SK-N-SH treated with all-trans-retinoic acid at 6 μM for 48 hours (cell line): ENCODE results near the gene CTNNA3.

ENCODE experiments used
- ARNTL ChIP-seq: fragments of 450-650 bp; formaldehyde crosslinking; IDR thresholded peaks from 2 replicates; pipeline ENCODE4 v1.5.0; 2020; ENCODE audit warnings: low read depth, mild to moderate bottlenecking, moderate library complexity, borderline replicate concordance
- BACH2 ChIP-seq: fragments of 250-450 bp; sonication (Bioruptor Pico); IDR thresholded peaks from 2 replicates; pipeline ENCODE4 v1.9.0; 2021; ENCODE audit warnings: mild to moderate bottlenecking, borderline replicate concordance
- CREB5 ChIP-seq: fragments of 250-450 bp; sonication (Bioruptor Pico); IDR thresholded peaks from 2 replicates; pipeline ENCODE4 v1.5.1; 2020; ENCODE audit warnings: low read depth, mild to moderate bottlenecking, moderate library complexity
- GLIS3 ChIP-seq: fragments of 250-450 bp; sonication (Bioruptor Pico); IDR thresholded peaks from 2 replicates; pipeline ENCODE4 v1.5.0; 2020; ENCODE audit warnings: mild to moderate bottlenecking, moderate library complexity
- PATZ1 ChIP-seq: fragments of 250-450 bp; sonication (Bioruptor Pico); IDR thresholded peaks from 2 replicates; pipeline ENCODE4 v1.8.0; 2020; ENCODE audit warnings: mild to moderate bottlenecking, moderate library complexity, borderline replicate concordance
- RARB ChIP-seq: fragments of 250-450 bp; sonication (Bioruptor Pico); IDR thresholded peaks from 2 replicates; pipeline ENCODE4 v1.8.0; 2021; ENCODE audit warnings: mild to moderate bottlenecking, moderate library complexity
- SNAI2 ChIP-seq: fragments of 250-450 bp; sonication (Bioruptor Pico); IDR thresholded peaks from 2 replicates; pipeline ENCODE4 v1.5.0; 2020; ENCODE audit warnings: mild to moderate bottlenecking, moderate library complexity
- TOX ChIP-seq: fragments of 250-450 bp; sonication (Bioruptor Pico); IDR thresholded peaks from 2 replicates; pipeline ENCODE4 v1.8.0; 2021; ENCODE audit warnings: mild to moderate bottlenecking, moderate library complexity, borderline replicate concordance
- ZNF8 ChIP-seq: fragments of 450-650 bp; formaldehyde crosslinking; IDR thresholded peaks from 2 replicates; pipeline ENCODE4 v1.5.0; 2020; ENCODE audit warnings: mild to moderate bottlenecking, moderate library complexity
- TF ChIP-seq, protein P1 (sequence below): fragments of 250-450 bp; sonication (Bioruptor Pico); IDR thresholded peaks from 2 replicates; pipeline ENCODE4 v1.5.0; 2020; ENCODE audit warnings: mild to moderate bottlenecking, moderate library complexity

GRCh38 chr10:67549390-67549789 lies 146.6 kb downstream of the CTNNA3 start:
- TF ChIP-seq ZNF8 (CRISPR knock-in tag) = no peak
- TF ChIP-seq, protein P1, sequence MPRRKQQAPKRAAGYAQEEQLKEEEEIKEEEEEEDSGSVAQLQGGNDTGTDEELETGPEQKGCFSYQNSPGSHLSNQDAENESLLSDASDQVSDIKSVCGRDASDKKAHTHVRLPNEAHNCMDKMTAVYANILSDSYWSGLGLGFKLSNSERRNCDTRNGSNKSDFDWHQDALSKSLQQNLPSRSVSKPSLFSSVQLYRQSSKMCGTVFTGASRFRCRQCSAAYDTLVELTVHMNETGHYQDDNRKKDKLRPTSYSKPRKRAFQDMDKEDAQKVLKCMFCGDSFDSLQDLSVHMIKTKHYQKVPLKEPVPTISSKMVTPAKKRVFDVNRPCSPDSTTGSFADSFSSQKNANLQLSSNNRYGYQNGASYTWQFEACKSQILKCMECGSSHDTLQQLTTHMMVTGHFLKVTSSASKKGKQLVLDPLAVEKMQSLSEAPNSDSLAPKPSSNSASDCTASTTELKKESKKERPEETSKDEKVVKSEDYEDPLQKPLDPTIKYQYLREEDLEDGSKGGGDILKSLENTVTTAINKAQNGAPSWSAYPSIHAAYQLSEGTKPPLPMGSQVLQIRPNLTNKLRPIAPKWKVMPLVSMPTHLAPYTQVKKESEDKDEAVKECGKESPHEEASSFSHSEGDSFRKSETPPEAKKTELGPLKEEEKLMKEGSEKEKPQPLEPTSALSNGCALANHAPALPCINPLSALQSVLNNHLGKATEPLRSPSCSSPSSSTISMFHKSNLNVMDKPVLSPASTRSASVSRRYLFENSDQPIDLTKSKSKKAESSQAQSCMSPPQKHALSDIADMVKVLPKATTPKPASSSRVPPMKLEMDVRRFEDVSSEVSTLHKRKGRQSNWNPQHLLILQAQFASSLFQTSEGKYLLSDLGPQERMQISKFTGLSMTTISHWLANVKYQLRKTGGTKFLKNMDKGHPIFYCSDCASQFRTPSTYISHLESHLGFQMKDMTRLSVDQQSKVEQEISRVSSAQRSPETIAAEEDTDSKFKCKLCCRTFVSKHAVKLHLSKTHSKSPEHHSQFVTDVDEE (CRISPR knock-in tag) = no peak
- no peak for TF ChIP-seq CREB5
- no peak for TF ChIP-seq SNAI2 (CRISPR knock-in tag)
- TF ChIP-seq GLIS3 (CRISPR knock-in tag) = no peak
- TF ChIP-seq ARNTL (CRISPR knock-in tag) = no peak
- TF ChIP-seq TOX = no peak
- TF ChIP-seq BACH2 = no peak
- no peak for TF ChIP-seq PATZ1 (CRISPR knock-in tag)
- no peak for TF ChIP-seq RARB
